NCI-H146 treated with DMSO at 0.1 percent for 48 hours (cell line): Measurements from ENCODE around the gene CFAP77.
"Not testable (repeated sequence)": the region's sequence is repeated elsewhere in the genome, so short reads cannot be mapped to it uniquely, and the experiment has no call there.

ENCODE experiments used
- DNase-seq: peaks from one replicate; lab custom pipeline; 2025; ENCODE audit not compliant: unreplicated experiment; lab: John Stamatoyannopoulos, UW

The CFAP77 gene

GRCh38 chr9:132546148-132547051 is 136.4 kb downstream of the CFAP77 start:
- no peak for DNase-seq

- DNase-seq: no peak
Measured at GRCh38 chr9:132547052-132547431, 137.0 kb downstream of the CFAP77 start.

- DNase-seq: no peak
Measured at GRCh38 chr9:132547436-132547835, 137.4 kb downstream of the CFAP77 start.

- no peak for DNase-seq
Measured at GRCh38 chr9:132547976-132548730, 138.1 kb downstream of the CFAP77 start.

GRCh38 chr9:132548751-132549640 is 139.0 kb downstream of the CFAP77 start:
- DNase-seq: no peak

GRCh38 chr9:132551556-132551955 is 141.5 kb downstream of the CFAP77 start:
- no peak for DNase-seq

GRCh38 chr9:132552041-132552440 is 142.0 kb downstream of the CFAP77 start:
- no peak for DNase-seq

- DNase-seq: no peak
Measured at GRCh38 chr9:132554755-132555154, 144.7 kb downstream of the CFAP77 start.

GRCh38 chr9:132555528-132555927 is 145.5 kb downstream of the CFAP77 start:
- no peak for DNase-seq

- DNase-seq: no peak
Measured at GRCh38 chr9:132556235-132556634, 146.2 kb downstream of the CFAP77 start.

- no peak for DNase-seq
Measured at GRCh38 chr9:132556714-132557113, 146.7 kb downstream of the CFAP77 start.

GRCh38 chr9:132557159-132557558 is 147.1 kb downstream of the CFAP77 start:
- DNase-seq: no peak

- no peak for DNase-seq
Measured at GRCh38 chr9:132559711-132560110, 149.7 kb downstream of the CFAP77 start.

GRCh38 chr9:132560616-132561202 is 150.7 kb downstream of the CFAP77 start:
- no peak for DNase-seq

- no peak for DNase-seq
Measured at GRCh38 chr9:132562306-132562573, 152.2 kb downstream of the CFAP77 start.

- no peak for DNase-seq
Measured at GRCh38 chr9:132564526-132564925, 154.5 kb downstream of the CFAP77 start.

- DNase-seq: not testable (repeated sequence)
Measured at GRCh38 chr9:132568787-132569186, 158.8 kb downstream of the CFAP77 start.

- DNase-seq: no peak
Measured at GRCh38 chr9:132571806-132572600, 162.0 kb downstream of the CFAP77 start.

- no peak for DNase-seq
Measured at GRCh38 chr9:132572921-132573320, 162.9 kb downstream of the CFAP77 start.

GRCh38 chr9:132575005-132575609 is 165.1 kb downstream of the CFAP77 start:
- peak; percentile 31 for DNase-seq
